Chondrocyte (in vitro differentiated cells): ENCODE measurements around the gene CD164L2. TPM values are rescaled to one million over a fixed set of nuclear protein-coding genes. Genes with fewer than 3 reads are reported as not detected.
A peak's percentile ranks its signal among the peaks of the same experiment; 100 is the strongest.

ENCODE experiments used
- DNase-seq: peaks from one replicate; pipeline ENCODE4 v3.0.0; 2021; ENCODE audit warnings: mixed read lengths, low spot score
- H3K27ac Mint-ChIP-seq: one replicate; pipeline ENCODE4 v1.8.0; 2021; ENCODE audit warnings: mild to moderate bottlenecking, moderate library complexity, mixed read lengths; ENCODE audit not compliant: unreplicated experiment
- H3K27me3 Mint-ChIP-seq: 2 replicates; pipeline ENCODE4 v1.8.0; 2021; ENCODE audit warnings: low read depth, mixed read lengths
- H3K36me3 Mint-ChIP-seq: 2 replicates; pipeline ENCODE4 v1.8.0; 2021; ENCODE audit warnings: low read depth, mixed read lengths
- H3K4me1 Mint-ChIP-seq: 2 replicates; pipeline ENCODE4 v1.8.0; 2021; ENCODE audit warnings: low read depth, mild to moderate bottlenecking, mixed read lengths
- H3K4me3 Mint-ChIP-seq: one replicate; pipeline ENCODE4 v1.8.0; 2021; ENCODE audit warnings: mild to moderate bottlenecking, moderate library complexity, mixed read lengths; ENCODE audit not compliant: unreplicated experiment
- H3K9me3 Mint-ChIP-seq: 2 replicates; pipeline ENCODE4 v1.8.0; 2021; ENCODE audit warnings: low read depth, mixed read lengths
- total RNA-seq: library from RNA; stranded (reverse); gene quantifications from 3 replicates; pipeline ENCODE4 v1.2.1, GENCODE V29; 2021
- TF ChIP-seq, protein P1 (sequence below): fragments of 200-600 bp; sonication (generic); IDR thresholded peaks from 2 replicates; pipeline ENCODE4 v1.5.0; 2021; ENCODE audit warnings: antibody characterized with exemption, mild to moderate bottlenecking, moderate library complexity

The CD164L2 gene
- total RNA-seq, 1 donor from 2014 or later = not detected

DNA sequence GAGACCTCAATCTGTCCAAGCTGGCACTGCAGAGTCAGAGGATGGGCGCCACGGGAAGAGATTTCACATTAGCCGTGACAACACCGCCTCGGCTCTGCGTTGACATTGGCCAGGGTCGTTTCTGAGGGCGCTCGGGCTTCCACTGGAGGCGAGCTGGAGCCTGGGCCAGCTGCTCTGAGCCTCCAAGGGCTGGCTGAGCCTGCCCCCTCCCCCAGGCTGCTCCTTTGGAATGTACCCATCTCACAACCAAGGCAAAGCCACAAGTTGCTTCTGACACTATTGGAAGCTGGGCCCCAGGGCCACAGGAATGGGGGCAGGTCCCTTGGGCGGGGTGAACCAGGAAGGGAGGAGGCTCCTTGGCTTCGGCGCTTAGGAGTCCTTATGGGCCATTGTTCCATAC, 21.9 kb upstream of the CD164L2 start:
- peaks cover 14% of the 10 kb centered on the region for H3K36me3 Mint-ChIP-seq
- no peaks in the 10 kb centered on the region for H3K27me3 Mint-ChIP-seq
- no peak overlapping the region for H3K4me3 Mint-ChIP-seq
- TF ChIP-seq, protein P1, sequence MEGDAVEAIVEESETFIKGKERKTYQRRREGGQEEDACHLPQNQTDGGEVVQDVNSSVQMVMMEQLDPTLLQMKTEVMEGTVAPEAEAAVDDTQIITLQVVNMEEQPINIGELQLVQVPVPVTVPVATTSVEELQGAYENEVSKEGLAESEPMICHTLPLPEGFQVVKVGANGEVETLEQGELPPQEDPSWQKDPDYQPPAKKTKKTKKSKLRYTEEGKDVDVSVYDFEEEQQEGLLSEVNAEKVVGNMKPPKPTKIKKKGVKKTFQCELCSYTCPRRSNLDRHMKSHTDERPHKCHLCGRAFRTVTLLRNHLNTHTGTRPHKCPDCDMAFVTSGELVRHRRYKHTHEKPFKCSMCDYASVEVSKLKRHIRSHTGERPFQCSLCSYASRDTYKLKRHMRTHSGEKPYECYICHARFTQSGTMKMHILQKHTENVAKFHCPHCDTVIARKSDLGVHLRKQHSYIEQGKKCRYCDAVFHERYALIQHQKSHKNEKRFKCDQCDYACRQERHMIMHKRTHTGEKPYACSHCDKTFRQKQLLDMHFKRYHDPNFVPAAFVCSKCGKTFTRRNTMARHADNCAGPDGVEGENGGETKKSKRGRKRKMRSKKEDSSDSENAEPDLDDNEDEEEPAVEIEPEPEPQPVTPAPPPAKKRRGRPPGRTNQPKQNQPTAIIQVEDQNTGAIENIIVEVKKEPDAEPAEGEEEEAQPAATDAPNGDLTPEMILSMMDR = no peak
- H3K4me1 Mint-ChIP-seq = peaks cover 47% of the 10 kb centered on the region
- H3K9me3 Mint-ChIP-seq = no peaks in the 10 kb centered on the region
- H3K27ac Mint-ChIP-seq = peak overlapping the region; percentile 90
- no peak for DNase-seq

DNA sequence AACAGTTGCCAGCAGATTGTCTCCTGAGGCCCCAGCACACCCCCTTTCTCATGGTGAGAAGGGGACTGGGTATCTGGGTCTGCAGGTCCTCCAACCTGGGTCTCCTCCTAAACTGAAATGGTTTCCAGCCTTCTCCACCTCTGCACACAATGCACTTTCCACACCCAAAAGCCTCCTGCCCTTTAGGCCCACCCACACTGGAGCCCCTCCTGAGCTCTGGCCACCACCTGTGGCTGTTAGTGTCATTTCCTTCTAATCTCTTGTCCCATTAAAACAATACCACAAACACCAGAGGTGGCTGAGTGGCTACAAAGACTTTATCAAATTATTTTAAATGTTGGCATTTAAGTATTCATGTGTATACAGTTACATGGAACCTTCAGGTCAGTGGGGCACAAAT, 20.8 kb upstream of the CD164L2 start:
- H3K36me3 Mint-ChIP-seq = peaks cover 14% of the 10 kb centered on the region
- H3K27ac Mint-ChIP-seq = peak overlapping the region; percentile 90
- H3K9me3 Mint-ChIP-seq = no peaks in the 10 kb centered on the region
- H3K4me3 Mint-ChIP-seq = no peak overlapping the region
- no peak for DNase-seq
- peaks cover 47% of the 10 kb centered on the region for H3K4me1 Mint-ChIP-seq
- TF ChIP-seq, protein P1 = no peak
- H3K27me3 Mint-ChIP-seq = no peaks in the 10 kb centered on the region

DNA sequence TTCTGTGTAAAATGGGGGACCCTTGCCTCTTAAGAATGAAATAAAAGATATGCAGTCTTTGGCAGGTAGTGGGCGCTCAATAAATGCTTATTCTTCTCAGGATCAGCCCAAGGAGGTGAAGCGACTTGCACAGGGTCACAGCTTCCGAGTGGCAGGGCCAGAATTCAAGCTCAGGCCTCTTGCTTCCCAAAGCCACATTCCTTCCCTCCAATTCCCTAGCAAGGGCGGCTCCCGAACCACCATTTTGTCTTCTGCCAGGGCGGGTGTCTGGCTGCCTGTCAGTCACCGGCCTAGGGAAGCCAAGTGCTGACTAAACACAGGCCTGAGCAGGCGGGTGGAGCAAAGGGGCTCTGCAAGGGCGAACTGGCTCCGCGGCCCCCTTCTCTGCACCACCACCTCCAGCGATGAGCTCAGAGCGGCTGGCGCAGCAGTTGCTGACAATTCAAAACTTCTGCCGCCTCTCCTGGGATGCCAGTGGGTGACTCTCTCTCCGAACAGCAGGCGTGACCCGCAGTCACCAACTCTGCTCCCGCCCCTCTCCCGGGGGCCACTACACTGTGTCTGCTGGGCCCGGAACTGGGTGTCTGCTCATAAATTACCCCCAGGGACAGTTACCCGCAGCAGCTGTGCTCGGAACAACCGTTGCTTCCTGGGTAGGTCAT, 20.1 kb upstream of the CD164L2 start:
- H3K4me3 Mint-ChIP-seq = no peak overlapping the region
- H3K36me3 Mint-ChIP-seq = peaks cover 9% of the 10 kb centered on the region
- peaks cover 47% of the 10 kb centered on the region for H3K4me1 Mint-ChIP-seq
- no peaks in the 10 kb centered on the region for H3K9me3 Mint-ChIP-seq
- no peak for DNase-seq
- H3K27ac Mint-ChIP-seq = peak overlapping the region; percentile 90
- TF ChIP-seq, protein P1 = peak; percentile 62
- no peaks in the 10 kb centered on the region for H3K27me3 Mint-ChIP-seq

DNA sequence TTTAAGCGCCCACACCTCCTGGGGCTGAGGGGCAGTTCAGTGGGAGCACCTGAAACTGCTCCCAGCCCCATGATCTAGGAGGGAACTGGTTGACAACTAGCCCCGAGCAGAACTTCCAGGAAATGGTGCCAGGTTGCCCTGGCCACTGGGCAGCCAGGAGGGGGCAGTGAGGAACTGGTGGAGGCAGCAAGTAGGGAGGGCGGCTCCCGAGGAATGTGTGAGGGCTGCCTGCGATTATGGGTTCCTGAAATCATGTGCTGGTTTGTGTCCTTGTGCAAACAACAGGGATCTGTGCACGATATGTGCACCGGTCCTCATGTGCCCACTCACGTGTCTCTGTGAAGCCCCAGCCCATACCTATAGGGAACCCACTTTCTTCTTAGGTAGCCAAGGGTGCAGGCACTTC, 19.2 kb upstream of the CD164L2 start:
- Mint-ChIP-seq H3K27me3 (no peaks in the 10 kb centered on the region), H3K4me3 (no peak overlapping the region), H3K27ac (peak overlapping the region; percentile 90), H3K9me3 (no peaks in the 10 kb centered on the region), H3K36me3 (peaks cover 3% of the 10 kb centered on the region), H3K4me1 (peaks cover 46% of the 10 kb centered on the region)
- DNase-seq = no peak
- TF ChIP-seq, protein P1 = peak; percentile 77

DNA sequence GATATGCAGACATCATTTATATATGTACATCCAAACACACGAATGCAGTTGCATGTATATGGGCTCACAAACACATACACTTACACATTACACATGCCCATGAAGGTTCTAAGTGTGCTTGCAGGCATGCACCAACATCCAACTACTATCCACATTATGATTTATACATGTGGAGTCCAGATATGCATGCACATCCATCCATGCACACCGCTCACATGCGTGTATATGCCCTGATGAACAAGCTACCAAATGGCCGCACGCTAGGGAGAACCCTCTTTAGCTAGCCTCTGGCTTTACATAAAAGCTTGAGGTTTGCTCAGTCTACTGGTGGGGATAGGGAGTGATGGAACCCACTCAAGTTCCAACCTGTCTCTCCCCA, 17.8 kb upstream of the CD164L2 start:
- Mint-ChIP-seq H3K4me3 (no peak overlapping the region), H3K4me1 (peaks cover 37% of the 10 kb centered on the region), H3K27me3 (no peaks in the 10 kb centered on the region), H3K27ac (no peak overlapping the region), H3K9me3 (no peaks in the 10 kb centered on the region), H3K36me3 (no peaks in the 10 kb centered on the region)
- TF ChIP-seq, protein P1 = no peak
- no peak for DNase-seq
